Measurements from ENCODE around the gene NKAIN2.
"Not testable (repeated sequence)": the region's sequence is repeated elsewhere in the genome, so short reads cannot be mapped to it uniquely, and the experiment has no call there.

Gene NKAIN2

DNA sequence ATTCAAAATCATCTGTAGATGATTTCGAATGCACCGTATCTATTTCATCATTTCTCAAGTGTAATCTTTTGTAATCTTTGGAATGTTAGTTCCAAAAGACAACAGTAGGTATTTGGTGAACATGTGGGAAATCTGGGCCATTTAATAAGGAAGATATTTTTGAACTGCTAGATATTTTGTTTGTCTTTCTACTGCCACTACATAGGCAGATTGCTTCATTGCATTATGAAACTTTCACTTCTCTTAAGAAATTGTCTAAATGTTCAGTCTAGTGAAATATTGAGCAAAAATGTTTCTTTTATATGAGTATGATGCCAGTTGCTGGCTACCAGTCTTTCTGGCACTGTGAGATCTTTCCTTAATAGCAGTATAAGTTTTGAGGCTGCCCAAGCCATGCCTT is 630.8 kb downstream of the NKAIN2 start:
- peak; percentile 35 for DNase-seq (ENCODE audit: low read depth)

DNA sequence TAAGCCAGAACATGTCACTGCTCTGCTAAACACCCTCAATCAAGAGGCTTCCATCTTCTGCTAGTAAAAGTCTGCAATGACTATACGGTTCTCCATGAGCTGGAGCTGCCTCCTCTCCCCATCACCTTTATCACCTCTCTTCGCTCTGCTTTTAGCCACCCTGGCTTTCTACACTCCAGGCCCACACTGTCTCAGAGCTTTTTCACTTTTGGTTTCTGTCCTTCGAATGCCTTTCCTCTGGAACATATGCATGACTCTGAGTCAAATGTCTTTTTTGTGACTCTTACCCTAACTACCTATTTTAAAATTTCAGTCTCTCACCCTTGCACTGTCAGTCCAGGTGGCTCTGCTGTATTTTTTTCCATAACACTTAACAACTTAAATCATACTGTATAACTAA is 633.1 kb downstream of the NKAIN2 start:
- DNase-seq (ENCODE audit: low read depth) = no peak

DNA sequence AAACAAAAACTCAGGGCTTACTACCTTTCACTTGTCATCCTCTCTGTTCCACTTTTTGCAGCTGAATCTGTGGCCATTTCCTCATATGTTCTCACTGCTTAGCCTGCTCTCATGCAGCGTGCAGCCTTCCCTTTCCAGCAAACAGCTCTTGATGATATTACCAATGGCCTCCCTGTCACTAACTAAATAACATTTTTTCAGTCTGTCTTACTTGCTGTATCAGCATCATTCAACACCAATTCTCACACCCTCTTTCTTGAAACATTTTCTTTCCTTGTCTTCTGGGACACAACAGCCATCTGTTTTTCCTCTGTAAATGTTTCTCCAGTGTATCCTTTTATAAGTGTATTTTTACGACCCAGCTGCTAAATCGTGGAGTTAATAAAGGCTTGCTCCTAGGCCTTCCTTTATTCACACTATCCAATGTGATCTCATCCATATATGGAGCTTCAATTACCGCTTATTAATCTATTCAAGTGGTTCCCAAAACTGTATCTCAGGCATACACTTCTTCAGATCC is 634.9 kb downstream of the NKAIN2 start:
- no peak for DNase-seq (ENCODE audit: low read depth)

DNA sequence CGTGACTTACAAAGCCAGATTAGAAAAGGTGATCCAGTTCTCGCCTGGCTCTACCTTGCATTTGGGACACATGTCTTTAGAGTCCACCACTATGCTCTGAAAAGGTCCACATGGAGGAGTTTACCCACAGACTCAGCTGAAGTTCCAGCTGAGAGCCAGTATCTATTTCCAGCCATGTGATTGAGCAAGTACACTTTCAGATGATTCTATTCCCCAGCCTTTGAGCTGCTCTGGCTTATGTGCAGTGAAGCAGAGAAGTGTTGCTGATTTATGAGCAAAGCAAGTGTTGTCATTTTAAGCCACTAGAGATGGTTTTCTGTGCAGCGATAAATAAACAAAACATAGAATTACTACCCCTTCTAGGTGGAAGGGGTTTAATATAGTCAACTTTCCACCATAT is 637.8 kb downstream of the NKAIN2 start:
- no peak for DNase-seq (ENCODE audit: low read depth)

DNA sequence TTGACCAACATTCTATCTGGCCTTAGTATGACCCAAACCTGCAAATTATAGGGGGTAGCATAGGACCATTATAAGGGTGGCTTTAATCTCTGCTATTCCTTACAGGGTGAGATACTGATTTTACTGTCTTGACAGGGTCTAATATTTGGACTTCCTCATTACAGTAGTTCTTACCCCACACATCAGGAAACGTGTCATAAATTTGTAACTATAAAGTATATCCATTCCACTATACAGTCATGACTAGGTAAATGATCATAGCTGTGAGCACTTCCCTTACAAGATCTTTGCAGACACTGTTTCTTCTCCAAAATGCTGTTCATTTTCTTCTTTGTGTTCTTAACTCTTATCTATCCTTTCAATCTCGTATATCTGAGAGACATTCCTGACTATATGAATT is 639.9 kb downstream of the NKAIN2 start:
- no peak for DNase-seq (ENCODE audit: low read depth)

DNA sequence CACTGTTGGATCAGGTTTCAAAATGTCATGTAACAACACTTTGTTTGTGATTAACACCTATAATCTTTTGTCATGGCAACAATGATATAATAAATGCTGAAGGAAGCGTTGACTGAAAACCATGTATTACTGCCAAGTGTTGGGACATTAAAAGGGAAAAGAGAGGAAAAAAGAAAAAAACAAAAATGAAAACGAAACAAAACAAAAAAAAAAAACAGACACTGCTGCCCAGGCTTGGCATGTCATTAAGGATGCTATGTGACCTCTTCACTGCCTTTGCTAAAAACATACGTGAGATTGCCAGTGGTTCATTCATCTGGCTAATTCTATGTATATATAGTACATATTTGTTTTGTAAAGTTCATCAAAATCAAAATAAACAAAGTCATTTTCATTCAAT is 641.9 kb downstream of the NKAIN2 start:
- DNase-seq (ENCODE audit: low read depth) = no peak

DNA sequence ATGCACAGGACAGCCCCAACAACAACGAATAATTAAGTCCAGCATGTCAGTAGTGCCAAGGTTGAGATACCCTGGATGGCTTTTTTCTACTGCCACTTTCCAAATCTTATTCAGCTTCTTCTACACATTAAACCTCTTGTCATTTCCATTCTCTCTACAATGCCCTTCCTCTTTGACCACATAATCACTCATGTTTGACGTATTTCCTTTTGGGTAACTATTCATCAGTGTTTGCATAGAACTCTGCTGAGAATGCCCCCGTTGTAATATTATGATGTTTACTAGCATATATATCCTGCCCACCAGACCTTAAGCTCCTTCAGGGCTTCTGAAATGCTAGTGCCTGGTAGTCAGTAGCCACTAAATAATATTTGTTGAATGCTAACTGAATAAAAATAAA is 643.3 kb downstream of the NKAIN2 start:
- DNase-seq (ENCODE audit: low read depth) = no peak

DNA sequence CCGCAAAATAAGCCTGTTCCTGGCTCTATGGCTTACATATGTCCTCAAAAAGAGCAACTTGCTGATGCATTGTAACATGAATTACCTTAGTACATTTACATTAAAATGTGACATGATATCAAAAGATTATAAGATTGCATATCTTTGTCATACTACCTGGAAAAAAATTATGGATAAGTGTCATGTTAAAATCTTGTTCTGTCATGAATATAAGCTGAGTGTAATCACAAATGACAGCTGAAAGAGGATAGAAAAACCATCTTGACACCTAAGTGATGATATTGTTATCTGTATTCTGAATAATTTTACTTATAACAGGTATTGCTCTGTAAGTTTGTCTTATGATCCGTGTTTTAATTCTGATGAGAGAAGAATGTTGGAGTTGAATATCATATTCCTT is 655.6 kb downstream of the NKAIN2 start:
- no peak for DNase-seq (ENCODE audit: low read depth)

DNA sequence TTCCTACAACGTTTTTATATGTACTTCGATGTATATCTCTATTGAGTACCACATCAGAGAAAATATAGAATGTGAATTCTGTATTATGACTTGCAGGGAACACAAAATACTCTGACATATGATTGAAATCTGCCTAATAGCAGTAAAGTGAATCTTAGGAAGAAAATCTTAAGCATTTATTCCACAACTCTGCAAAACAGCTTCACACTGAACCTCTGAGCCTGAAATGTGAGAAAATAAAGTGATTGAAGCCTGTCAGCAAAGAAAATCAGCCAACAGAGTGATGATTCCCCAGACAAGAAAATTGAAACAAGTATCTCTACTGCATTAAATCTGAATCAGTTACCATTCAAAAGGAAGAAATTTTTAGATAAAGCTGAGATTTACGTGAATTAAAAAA is 659.1 kb downstream of the NKAIN2 start:
- no peak for DNase-seq (ENCODE audit: low read depth)

DNA sequence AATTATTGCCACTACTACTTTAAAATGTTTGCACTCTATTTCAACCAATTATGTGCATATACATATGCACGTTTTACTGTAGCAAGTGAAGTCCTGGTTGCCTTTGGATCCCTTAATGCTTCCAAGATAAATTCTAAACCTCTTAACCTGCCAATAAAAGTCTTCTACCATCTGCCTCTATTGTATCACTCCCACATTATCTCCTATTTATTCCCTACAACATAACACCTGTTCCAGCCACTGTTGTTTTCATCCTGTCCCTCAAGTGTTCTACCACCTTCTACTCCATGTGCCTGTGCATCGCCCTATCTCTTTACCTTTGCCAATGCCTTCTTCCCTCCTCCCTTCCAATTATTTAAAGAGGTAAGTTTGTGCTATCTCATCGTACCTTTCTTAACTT is 659.6 kb downstream of the NKAIN2 start:
- no peak for DNase-seq (ENCODE audit: low read depth)

DNA sequence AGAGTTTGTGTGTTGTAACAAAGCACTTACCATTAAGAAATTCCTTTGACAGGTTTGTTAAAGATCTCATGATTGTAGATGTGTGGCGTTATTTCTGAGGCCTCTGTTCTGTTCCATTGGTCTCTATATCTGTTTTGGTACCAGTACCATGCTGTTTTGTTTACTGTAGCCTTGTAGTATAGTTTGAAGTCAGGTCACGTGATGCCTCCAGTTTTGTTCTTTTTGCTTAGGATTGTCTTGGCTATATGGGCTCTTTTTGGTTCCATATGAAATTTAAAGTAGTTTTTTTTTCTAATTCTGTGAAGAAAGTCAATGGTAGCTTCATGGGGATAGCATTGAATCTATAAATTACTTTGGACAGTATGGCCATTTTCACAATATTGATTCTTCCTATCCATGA is 660.9 kb downstream of the NKAIN2 start:
- DNase-seq (ENCODE audit: low read depth) = not testable (repeated sequence)

DNA sequence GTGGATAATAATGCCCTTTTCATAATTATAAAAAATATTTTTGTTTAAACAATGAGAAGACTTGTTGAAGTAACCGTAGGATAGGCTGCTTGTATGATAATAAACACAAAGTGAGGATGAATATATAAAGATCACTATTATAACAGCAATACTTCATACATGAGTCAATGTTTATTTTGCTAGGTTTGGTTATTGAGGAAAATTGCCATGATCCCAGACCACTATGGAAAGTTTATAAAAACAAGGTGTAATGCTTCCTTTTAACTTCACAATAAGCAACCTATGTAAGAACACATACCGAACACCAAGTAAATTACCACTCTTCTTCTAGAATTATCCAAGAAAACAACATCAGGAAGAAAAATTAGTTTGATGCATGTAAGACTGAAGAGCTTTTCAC is 663.3 kb downstream of the NKAIN2 start:
- peak; percentile 28 for DNase-seq (ENCODE audit: low read depth)

DNA sequence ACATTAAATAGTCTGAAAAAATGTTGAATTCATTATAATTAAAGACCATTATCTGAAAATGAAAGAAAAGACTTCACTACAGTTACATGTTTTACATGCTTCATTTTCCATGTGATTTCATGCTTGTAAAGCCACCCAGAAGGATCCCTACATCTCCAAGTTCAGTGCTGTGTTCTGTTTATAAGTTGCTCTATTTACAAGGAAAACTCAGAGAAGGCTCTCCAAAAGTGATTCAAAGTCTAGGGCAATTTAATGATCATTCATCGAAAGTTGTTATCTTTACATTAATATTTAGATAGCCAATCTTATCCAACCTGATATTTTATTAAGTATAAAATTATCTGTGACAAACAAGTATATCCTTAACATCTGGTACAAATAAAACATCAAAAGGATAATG is 663.7 kb downstream of the NKAIN2 start:
- DNase-seq (ENCODE audit: low read depth) = no peak

DNA sequence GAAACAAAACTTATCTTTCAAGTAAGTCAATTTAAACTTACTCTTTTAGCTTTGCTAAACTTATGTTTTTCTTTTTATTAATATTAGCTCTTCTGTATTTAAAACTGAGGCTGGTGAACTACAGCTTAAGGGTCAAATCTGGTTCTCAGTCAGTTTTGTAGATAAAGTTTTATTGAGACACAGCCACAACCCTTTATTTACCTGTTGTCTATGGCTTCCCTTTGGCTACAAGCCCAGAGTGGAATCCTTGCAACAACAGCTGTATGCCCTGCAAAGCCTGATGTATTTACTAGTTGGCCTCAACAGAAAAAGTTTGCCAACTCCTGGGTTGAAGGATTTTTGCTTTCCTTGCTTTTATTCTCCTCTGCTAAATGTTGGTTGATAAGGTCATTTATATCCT is 667.1 kb downstream of the NKAIN2 start:
- no peak for DNase-seq (ENCODE audit: low read depth)

DNA sequence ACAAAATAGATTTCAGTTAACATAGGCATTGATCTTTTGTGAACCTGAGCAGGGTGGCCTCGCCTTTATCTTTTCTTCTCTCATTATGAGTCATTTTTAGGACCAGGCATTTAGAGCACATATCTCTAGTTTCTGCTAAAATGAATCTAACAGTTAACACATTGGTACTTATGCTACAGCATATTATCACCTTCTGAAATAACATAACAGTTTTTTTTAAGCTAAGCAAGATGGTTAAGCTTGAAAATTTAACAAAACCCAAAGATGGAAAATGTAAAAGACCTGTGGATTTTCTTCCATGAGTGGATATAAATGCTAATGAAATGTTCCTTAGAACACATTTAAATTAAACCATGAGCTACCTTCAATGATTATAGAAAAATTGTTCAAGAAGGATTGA is 671.5 kb downstream of the NKAIN2 start:
- no peak for DNase-seq (ENCODE audit: low read depth)

DNA sequence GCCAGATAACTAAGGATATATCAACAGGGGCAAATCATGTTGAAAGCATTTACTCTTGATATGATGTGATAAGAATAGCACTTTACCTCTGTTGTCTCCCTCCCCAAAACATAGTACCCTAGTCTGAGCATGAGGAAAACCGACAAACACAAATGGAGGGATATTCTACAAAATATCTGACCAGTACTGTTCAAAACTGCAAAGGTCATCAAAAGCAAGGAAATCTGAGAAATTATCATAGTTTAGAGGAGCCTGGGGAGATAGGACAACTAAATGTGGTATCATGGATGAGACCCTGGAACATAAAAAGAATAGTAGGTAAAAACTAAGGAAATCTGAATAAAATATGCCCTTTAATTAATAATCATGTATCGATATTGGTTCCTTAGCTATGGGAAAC is 675.2 kb downstream of the NKAIN2 start:
- DNase-seq (ENCODE audit: low read depth) = no peak

DNA sequence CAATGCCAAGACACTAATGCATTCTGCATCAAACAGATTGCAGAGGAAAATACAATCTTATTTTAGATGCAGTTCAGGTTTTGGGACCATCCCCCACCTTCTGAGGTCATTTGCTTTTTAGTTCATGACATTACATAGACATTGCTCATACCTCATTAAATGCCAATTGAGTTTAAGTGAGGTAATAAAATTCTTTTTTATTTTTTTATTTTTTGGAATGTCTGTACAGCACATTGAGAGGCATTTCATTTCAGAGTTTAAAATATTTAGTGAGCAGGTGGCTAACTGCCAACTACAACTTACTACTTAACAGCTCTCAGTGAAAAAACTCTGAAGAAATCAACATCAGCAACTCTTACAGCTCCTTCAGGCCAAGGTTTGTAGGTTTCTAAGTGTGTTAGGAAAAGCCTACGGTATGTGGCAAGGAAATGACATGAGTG is 676.3 kb downstream of the NKAIN2 start:
- peak; percentile 44 for DNase-seq (ENCODE audit: low read depth)

DNA sequence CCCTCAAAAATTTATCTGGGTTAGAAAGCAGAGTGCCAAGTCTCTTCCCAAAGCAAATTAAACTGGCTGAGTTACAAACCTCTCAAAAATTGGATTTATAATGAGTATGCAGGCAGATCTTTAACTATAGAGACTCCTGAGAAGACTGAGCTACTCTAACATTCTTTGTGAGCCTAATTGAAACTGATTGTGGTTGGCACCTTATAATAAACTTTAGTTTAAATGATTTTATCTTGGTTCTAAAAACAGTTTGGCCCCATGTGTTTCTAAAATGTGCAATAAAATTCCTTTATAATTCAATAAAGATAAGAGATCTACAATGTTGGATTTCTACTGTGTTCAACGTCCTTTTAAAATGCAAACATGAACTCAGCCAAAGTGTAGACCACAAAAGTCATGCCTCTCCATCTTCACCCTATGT is 678.4 kb downstream of the NKAIN2 start:
- no peak for DNase-seq (ENCODE audit: low read depth)

DNA sequence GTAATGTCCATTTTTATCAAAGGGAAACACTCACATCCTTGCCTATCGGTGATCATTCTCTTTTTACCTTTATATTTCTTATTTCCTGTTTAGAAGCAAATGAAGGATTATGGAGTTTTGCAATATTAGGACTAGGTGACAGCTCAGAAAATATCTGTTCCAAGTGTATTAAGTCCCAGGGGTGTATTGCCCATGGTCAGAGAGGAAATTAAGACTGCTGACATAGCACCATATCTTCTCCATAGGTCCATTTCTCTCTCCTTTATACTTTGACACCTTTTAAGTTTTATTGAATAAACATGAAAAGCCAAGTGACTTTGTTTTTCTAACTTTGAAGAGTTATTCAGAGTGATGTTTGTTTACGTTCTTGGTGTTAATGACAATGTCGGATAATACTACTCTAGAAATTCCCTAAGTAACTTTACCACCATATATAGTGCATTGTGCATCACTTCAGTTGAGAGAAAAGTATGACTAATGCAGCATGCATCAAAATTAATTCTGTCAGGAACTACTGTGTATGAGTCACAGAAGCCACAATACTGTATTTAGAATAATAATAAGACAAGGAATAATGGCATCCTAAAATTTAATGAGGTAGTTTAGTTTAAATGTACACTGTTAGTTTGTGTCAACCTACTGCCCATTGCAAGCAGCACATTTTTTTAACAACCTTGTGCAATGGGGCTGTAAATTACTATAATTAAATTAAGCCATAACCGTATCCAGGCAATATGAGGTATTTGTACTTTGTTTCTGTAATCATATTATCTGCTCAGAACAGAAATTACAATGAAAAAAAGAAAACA is 684.2 kb downstream of the NKAIN2 start:
- DNase-seq (ENCODE audit: low read depth) = peak; percentile 82

DNA sequence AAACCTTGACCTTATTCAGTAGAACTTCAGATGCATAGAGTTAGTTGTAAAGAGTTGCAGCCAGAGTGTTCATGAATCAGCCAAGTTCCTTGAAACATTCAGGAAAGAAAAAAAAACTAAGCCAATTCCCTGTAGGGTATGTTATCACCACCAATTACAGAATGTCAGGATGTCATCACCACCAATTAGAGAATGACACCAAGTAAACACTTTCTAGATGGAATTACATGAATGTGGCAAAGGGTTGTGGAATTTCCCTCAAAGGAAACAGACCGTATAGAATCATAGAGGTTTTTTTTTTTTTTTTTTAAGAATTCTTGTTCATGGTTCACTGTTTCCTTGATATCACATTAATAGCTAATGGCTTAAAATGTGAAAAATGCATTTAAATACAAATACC is 686.5 kb downstream of the NKAIN2 start:
- peak; percentile 56 for DNase-seq (ENCODE audit: low read depth)

DNA sequence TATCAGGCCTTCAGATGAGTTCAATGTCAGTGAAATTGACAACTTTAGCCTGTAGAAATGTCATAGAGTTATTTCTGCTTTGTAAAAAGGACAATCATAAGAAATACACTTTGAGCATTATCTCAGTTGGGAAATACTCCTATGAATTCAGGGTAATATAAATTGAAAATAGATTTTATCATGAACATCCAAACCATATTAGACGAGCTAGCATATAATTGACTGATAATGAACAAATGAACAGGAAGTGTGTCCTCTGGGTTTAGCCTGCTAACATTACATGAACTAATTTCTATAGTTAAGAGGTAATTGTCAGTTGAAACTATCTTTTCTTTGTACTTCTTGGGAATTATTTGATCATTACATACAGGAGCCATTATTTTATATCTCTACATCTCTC is 689.6 kb downstream of the NKAIN2 start:
- no peak for DNase-seq (ENCODE audit: low read depth)

DNA sequence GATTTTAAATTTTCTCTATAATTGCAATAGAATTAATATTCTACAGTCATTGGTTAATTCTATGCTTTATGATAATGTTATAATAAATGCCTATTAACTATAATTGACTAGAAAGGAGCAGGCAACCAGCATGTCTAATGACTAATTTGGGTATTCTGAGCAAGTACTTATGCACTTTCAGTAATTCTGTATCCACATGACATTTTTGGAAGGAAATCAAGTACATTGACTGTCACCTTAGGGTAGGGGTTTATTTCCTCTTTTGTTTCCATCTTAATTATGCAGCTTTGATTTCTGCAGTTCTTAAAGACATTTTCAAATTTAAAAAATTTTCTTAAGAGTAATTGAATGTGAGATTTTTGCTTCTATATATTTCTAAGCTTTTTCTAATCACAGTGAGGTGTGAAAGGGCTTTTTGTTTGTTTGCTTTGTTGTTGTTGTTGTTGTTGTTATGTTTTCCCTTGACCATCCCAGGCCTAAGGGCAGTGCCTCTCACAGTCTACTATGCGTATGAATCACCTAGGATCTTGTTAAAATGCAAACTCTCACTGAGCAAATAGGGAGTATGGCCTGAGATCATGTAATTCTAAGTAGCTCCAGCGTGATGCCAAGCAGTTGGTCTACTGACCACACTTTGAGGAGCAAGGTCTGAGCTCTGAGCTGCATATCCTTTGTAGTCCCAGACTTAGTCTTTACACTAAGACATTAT is 691.4 kb downstream of the NKAIN2 start:
- DNase-seq (ENCODE audit: low read depth) = no peak

DNA sequence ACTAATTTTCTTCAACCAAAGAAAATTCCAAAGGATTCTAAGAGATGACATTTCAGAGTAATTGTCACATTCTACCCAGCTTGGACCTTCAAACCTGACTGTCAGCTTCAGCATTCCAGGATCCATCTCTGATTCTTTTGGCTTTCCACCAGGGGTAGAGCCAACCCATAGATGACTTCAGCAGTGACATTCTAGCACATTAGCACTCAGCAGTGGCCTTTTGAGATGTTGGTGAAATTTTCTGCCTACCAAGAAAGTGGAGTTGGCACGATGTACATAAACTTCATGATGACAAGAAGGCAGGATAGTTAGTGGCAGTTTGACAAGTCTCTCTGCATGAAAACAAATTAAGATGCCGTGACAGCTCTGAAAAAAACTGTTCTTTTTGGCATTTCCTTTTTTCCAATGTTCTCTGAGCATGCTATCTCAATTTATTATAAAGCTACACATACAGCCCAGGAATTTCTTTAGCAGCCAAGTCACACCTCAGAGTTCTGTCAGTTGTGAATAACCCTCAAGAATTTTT is 692.1 kb downstream of the NKAIN2 start:
- no peak for DNase-seq (ENCODE audit: low read depth)

Measured in iris pigment epithelial cell (primary cell).